ENCODE data around the gene ATAD5. TPM values are rescaled to one million over a fixed set of nuclear protein-coding genes. Genes with fewer than 3 reads are reported as not detected.

The ATAD5 gene
- total and polyA plus RNA-seq, 2 of the 13 experiments (the other 11 are each of a cell fraction or from before 2014, with no cell fraction given): 1.8 to 10.7 TPM

GRCh38 chr17:30824356-30825145, 7.2 kb upstream of the ATAD5 start, which contains the start of gene CRLF3 (continued):
- TF ChIP-seq CBFB (CRISPR knock-in tag; IDR thresholded peaks at IDR 0.05): peak; percentile 51; the same call in 1 of the 2 replicates
- TF ChIP-seq ZBTB20 (CRISPR knock-in tag; IDR thresholded peaks at IDR 0.05; ENCODE audit: borderline replicate concordance, low read depth): no peak
- peak; percentile 75 to 97 for TF ChIP-seq HMGXB4 (CRISPR knock-in tag; IDR thresholded peaks at IDR 0.05; ENCODE audit: borderline replicate concordance in 1 of 2, low read depth in 1 of 2)
- TF ChIP-seq SRY (CRISPR knock-in tag; IDR thresholded peaks at IDR 0.05): 0 out of 2 replicates have a peak, but pooled peaks have one; percentile 44
- TF ChIP-seq CBX2 (IDR thresholded peaks at IDR 0.05; ENCODE audit: low read depth, low read length): no peak
- TF ChIP-seq CBX2 (CRISPR knock-in tag; IDR thresholded peaks at IDR 0.05; ENCODE audit: low read depth): no peak
- TF ChIP-seq, protein P1, sequence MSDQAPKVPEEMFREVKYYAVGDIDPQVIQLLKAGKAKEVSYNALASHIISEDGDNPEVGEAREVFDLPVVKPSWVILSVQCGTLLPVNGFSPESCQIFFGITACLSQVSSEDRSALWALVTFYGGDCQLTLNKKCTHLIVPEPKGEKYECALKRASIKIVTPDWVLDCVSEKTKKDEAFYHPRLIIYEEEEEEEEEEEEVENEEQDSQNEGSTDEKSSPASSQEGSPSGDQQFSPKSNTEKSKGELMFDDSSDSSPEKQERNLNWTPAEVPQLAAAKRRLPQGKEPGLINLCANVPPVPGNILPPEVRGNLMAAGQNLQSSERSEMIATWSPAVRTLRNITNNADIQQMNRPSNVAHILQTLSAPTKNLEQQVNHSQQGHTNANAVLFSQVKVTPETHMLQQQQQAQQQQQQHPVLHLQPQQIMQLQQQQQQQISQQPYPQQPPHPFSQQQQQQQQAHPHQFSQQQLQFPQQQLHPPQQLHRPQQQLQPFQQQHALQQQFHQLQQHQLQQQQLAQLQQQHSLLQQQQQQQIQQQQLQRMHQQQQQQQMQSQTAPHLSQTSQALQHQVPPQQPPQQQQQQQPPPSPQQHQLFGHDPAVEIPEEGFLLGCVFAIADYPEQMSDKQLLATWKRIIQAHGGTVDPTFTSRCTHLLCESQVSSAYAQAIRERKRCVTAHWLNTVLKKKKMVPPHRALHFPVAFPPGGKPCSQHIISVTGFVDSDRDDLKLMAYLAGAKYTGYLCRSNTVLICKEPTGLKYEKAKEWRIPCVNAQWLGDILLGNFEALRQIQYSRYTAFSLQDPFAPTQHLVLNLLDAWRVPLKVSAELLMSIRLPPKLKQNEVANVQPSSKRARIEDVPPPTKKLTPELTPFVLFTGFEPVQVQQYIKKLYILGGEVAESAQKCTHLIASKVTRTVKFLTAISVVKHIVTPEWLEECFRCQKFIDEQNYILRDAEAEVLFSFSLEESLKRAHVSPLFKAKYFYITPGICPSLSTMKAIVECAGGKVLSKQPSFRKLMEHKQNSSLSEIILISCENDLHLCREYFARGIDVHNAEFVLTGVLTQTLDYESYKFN (CRISPR knock-in tag; conservative IDR thresholded peaks at IDR 0.05): peak; percentile 39; the same call in 1 of the 2 replicates
- TF ChIP-seq ZNF615 (CRISPR knock-in tag; IDR thresholded peaks at IDR 0.05; ENCODE audit: borderline replicate concordance): no peak
- no peak for TF ChIP-seq ZNF678 (CRISPR knock-in tag; IDR thresholded peaks at IDR 0.05)
- TF ChIP-seq TBL1XR1 (IDR thresholded peaks at IDR 0.05; ENCODE audit: borderline replicate concordance, low read length, partially characterized antibody): no peak
- peak; percentile 79 for TF ChIP-seq POLR2AphosphoS5 (IDR thresholded peaks at IDR 0.05; ENCODE audit: low read depth, low read length)
- TF ChIP-seq CHD2 (IDR thresholded peaks at IDR 0.05; ENCODE audit: low read depth, low read length): peak; percentile 86
- TF ChIP-seq, protein P2, sequence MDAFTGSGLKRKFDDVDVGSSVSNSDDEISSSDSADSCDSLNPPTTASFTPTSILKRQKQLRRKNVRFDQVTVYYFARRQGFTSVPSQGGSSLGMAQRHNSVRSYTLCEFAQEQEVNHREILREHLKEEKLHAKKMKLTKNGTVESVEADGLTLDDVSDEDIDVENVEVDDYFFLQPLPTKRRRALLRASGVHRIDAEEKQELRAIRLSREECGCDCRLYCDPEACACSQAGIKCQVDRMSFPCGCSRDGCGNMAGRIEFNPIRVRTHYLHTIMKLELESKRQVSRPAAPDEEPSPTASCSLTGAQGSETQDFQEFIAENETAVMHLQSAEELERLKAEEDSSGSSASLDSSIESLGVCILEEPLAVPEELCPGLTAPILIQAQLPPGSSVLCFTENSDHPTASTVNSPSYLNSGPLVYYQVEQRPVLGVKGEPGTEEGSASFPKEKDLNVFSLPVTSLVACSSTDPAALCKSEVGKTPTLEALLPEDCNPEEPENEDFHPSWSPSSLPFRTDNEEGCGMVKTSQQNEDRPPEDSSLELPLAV (CRISPR knock-in tag; conservative IDR thresholded peaks at IDR 0.05; ENCODE audit: low read depth): no peak
- TF ChIP-seq HNF4G (IDR thresholded peaks at IDR 0.05; ENCODE audit: borderline replicate concordance, low read depth, low read length): no peak
- no peak for TF ChIP-seq HNF4G (CRISPR knock-in tag; IDR thresholded peaks at IDR 0.05; ENCODE audit: borderline replicate concordance, low read depth)
- TF ChIP-seq RFXAP (CRISPR knock-in tag; IDR thresholded peaks at IDR 0.05; ENCODE audit: borderline replicate concordance): no peak; the same call in 1 of the 2 replicates
- peak; percentile 73; the same call in 1 of the 2 replicates for TF ChIP-seq IRX3 (CRISPR knock-in tag; IDR thresholded peaks at IDR 0.05; ENCODE audit: borderline replicate concordance, low read depth)
- TF ChIP-seq ZNF747 (CRISPR knock-in tag; IDR thresholded peaks at IDR 0.05; ENCODE audit: borderline replicate concordance): peak; percentile 49; the same call in 1 of the 2 replicates
- TF ChIP-seq ZNF468 (CRISPR knock-in tag; IDR thresholded peaks at IDR 0.05): no peak
- TF ChIP-seq, protein P3, sequence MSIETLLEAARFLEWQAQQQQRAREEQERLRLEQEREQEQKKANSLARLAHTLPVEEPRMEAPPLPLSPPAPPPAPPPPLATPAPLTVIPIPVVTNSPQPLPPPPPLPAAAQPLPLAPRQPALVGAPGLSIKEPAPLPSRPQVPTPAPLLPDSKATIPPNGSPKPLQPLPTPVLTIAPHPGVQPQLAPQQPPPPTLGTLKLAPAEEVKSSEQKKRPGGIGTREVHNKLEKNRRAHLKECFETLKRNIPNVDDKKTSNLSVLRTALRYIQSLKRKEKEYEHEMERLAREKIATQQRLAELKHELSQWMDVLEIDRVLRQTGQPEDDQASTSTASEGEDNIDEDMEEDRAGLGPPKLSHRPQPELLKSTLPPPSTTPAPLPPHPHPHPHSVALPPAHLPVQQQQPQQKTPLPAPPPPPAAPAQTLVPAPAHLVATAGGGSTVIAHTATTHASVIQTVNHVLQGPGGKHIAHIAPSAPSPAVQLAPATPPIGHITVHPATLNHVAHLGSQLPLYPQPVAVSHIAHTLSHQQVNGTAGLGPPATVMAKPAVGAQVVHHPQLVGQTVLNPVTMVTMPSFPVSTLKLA (IDR thresholded peaks at IDR 0.05): no peak

All from HepG2 (cell line).